Measurements from ENCODE around the gene SEC24B. TPM values are rescaled to one million over a fixed set of nuclear protein-coding genes. Genes with fewer than 3 reads are reported as not detected.
"Not testable (repeated sequence)": the region's sequence is repeated elsewhere in the genome, so short reads cannot be mapped to it uniquely, and the experiment has no call there.

The SEC24B gene
- polyA plus RNA-seq, 1 donor from 2014 or later: 20.4 TPM

DNA sequence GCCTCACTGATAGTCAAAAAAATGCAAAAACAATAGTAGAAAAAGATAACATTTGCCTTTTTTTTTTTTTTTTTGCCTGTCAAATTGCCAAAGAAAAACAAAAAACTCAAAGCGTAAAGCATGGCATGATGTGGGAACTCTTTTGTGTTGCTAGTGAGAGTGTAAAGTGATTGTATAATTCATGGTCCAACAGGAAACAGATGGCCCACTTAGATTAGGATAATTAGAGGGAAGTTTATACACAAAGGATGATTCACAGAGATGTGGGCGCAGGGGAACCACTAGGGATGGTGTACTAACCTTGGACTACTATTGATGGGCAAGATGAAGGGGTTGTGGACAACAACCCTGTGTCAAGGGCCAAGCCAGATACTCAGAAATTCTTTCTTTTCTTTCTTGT is 142.8 kb downstream of the SEC24B start:
- no peak overlapping the region for H3K9ac ChIP-seq (ENCODE audit: low read length)
- H3K36me3 ChIP-seq (ENCODE audit: insufficient read depth, low read length): no peaks in the 10 kb centered on the region
- no peaks in the 10 kb centered on the region for H3K27me3 ChIP-seq (ENCODE audit: insufficient read depth, low read depth, low read length)
- no peaks in the 10 kb centered on the region for H3K79me2 ChIP-seq (replicated peaks; ENCODE audit: insufficient read depth, low read length)
- no peaks in the 10 kb centered on the region for H3K9me2 ChIP-seq (ENCODE audit: insufficient read depth, low read length)
- H3F3A ChIP-seq (ENCODE audit: insufficient read depth, low read length, poor library complexity, severe bottlenecking): no peaks in the 10 kb centered on the region
- H4K20me1 ChIP-seq (ENCODE audit: insufficient read depth): no peaks in the 10 kb centered on the region
- TF ChIP-seq RAD21 (conservative IDR thresholded peaks at IDR 0.05) (no peak), EP300 (conservative IDR thresholded peaks at IDR 0.05; ENCODE audit: poor library complexity, severe bottlenecking) (no peak), SMC3 (conservative IDR thresholded peaks at IDR 0.05; ENCODE audit: poor library complexity) (no peak), TAF1 (IDR thresholded peaks at IDR 0.05; ENCODE audit: low read depth) (no peak), MXI1 (conservative IDR thresholded peaks at IDR 0.05; ENCODE audit: poor library complexity, severe bottlenecking) (no peak), EZH2 (IDR thresholded peaks at IDR 0.05; ENCODE audit: borderline replicate concordance, insufficient read depth, low read length, poor library complexity, severe bottlenecking) (no peak), POLR2AphosphoS5 (IDR thresholded peaks at IDR 0.05) (no peak)
- TF ChIP-seq, protein P1, sequence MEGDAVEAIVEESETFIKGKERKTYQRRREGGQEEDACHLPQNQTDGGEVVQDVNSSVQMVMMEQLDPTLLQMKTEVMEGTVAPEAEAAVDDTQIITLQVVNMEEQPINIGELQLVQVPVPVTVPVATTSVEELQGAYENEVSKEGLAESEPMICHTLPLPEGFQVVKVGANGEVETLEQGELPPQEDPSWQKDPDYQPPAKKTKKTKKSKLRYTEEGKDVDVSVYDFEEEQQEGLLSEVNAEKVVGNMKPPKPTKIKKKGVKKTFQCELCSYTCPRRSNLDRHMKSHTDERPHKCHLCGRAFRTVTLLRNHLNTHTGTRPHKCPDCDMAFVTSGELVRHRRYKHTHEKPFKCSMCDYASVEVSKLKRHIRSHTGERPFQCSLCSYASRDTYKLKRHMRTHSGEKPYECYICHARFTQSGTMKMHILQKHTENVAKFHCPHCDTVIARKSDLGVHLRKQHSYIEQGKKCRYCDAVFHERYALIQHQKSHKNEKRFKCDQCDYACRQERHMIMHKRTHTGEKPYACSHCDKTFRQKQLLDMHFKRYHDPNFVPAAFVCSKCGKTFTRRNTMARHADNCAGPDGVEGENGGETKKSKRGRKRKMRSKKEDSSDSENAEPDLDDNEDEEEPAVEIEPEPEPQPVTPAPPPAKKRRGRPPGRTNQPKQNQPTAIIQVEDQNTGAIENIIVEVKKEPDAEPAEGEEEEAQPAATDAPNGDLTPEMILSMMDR (IDR thresholded peaks at IDR 0.05; ENCODE audit: poor library complexity, severe bottlenecking): no peak
- TF ChIP-seq, protein P2, sequence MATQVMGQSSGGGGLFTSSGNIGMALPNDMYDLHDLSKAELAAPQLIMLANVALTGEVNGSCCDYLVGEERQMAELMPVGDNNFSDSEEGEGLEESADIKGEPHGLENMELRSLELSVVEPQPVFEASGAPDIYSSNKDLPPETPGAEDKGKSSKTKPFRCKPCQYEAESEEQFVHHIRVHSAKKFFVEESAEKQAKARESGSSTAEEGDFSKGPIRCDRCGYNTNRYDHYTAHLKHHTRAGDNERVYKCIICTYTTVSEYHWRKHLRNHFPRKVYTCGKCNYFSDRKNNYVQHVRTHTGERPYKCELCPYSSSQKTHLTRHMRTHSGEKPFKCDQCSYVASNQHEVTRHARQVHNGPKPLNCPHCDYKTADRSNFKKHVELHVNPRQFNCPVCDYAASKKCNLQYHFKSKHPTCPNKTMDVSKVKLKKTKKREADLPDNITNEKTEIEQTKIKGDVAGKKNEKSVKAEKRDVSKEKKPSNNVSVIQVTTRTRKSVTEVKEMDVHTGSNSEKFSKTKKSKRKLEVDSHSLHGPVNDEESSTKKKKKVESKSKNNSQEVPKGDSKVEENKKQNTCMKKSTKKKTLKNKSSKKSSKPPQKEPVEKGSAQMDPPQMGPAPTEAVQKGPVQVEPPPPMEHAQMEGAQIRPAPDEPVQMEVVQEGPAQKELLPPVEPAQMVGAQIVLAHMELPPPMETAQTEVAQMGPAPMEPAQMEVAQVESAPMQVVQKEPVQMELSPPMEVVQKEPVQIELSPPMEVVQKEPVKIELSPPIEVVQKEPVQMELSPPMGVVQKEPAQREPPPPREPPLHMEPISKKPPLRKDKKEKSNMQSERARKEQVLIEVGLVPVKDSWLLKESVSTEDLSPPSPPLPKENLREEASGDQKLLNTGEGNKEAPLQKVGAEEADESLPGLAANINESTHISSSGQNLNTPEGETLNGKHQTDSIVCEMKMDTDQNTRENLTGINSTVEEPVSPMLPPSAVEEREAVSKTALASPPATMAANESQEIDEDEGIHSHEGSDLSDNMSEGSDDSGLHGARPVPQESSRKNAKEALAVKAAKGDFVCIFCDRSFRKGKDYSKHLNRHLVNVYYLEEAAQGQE (IDR thresholded peaks at IDR 0.05; ENCODE audit: borderline replicate concordance): no peak
- no peak overlapping the region for H3K4me3 ChIP-seq (ENCODE audit: low read length)
- no peaks in the 10 kb centered on the region for H3K9me3 ChIP-seq (ENCODE audit: low read length)
- no peak overlapping the region for H3K27ac ChIP-seq (ENCODE audit: low read length)
- no peak overlapping the region for H3K4me2 ChIP-seq (ENCODE audit: low read length)
- no peak overlapping the region for H2AFZ ChIP-seq (ENCODE audit: low read depth, low read length)

DNA sequence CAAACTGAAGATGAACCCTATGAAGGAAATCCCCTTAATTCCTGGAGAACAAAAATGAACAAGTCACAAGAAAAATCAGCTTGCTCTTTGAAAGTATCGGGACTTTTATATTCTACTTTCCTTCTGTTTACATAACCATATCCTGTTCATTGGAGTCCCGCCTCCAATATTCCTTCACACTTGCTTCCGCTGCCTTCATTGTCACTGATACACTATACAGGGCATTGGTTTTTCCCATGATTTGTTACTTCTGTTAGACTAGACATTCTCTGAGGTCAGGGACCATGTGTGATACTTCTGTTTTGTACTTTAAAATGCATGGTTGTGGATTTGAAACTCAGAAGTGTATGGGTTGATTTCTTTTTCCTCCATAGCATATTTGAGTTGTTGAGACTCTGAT is 145.2 kb downstream of the SEC24B start:
- Histone ChIP-seq H3K79me2 (replicated peaks; ENCODE audit: insufficient read depth, low read length) (no peaks in the 10 kb centered on the region), H4K20me1 (ENCODE audit: insufficient read depth) (no peaks in the 10 kb centered on the region), H3K4me3 (ENCODE audit: low read length) (no peak overlapping the region), H3K9ac (ENCODE audit: low read length) (no peak overlapping the region), H3K4me2 (ENCODE audit: low read length) (no peak overlapping the region), H3K27me3 (ENCODE audit: insufficient read depth, low read depth, low read length) (no peaks in the 10 kb centered on the region), H3K9me3 (ENCODE audit: low read length) (no peaks in the 10 kb centered on the region), H3K36me3 (ENCODE audit: insufficient read depth, low read length) (no peaks in the 10 kb centered on the region), H3K9me2 (ENCODE audit: insufficient read depth, low read length) (no peaks in the 10 kb centered on the region), H3F3A (ENCODE audit: insufficient read depth, low read length, poor library complexity, severe bottlenecking) (no peaks in the 10 kb centered on the region), H3K27ac (ENCODE audit: low read length) (no peak overlapping the region), H2AFZ (ENCODE audit: low read depth, low read length) (no peak overlapping the region)
- no peak for TF ChIP-seq POLR2AphosphoS5 (IDR thresholded peaks at IDR 0.05)

DNA sequence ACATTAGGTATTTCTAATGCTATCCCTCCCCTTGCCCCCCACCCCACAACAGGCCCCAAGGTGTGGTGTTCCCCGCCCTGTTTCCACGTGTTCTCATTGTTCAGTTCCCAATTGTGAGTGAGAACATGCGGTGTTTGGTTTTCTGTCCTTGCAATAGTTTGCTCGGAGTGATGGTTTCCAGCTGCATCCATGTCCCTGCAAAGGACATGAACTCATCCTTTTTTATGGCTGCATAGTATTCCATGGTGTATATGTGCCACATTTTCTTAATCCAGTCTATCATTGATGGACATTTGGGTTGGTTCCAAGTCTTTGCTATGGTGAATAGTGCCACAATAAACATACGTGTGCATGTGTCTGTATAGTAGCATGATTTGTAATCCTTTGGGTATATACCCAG is 146.4 kb downstream of the SEC24B start:
- H3K4me2 ChIP-seq (ENCODE audit: low read length); H3K9me3 ChIP-seq (ENCODE audit: low read length); H4K20me1 ChIP-seq (ENCODE audit: insufficient read depth); H3K27ac ChIP-seq (ENCODE audit: low read length); H3K27me3 ChIP-seq (ENCODE audit: insufficient read depth, low read depth, low read length); H3F3A ChIP-seq (ENCODE audit: insufficient read depth, low read length, poor library complexity, severe bottlenecking); H3K9me2 ChIP-seq (ENCODE audit: insufficient read depth, low read length); H3K4me3 ChIP-seq (ENCODE audit: low read length); H2AFZ ChIP-seq (ENCODE audit: low read depth, low read length); H3K36me3 ChIP-seq (ENCODE audit: insufficient read depth, low read length); H3K79me2 ChIP-seq (replicated peaks; ENCODE audit: insufficient read depth, low read length); H3K9ac ChIP-seq (ENCODE audit: low read length): not testable (repeated sequence)
